ENCODE measurements around the gene DYRK1A.

DYRK1A gene

GRCh38 chr21:37459575-37459974 lies 93.0 kb downstream of the DYRK1A start:
- in situ Hi-C loops (cut with HindIII; ENCODE audit: low pct_ligation_motif_present, low pct_unique_long_range_greater_than_20kb, low sequenced_read_pairs): no loop called here
- DNase-seq: no peak

- in situ Hi-C loops (cut with HindIII; ENCODE audit: low pct_ligation_motif_present, low pct_unique_long_range_greater_than_20kb, low sequenced_read_pairs): no loop called here
These were observed 93.6 kb downstream of the DYRK1A start for GRCh38 chr21:37460196-37460595.

DNA sequence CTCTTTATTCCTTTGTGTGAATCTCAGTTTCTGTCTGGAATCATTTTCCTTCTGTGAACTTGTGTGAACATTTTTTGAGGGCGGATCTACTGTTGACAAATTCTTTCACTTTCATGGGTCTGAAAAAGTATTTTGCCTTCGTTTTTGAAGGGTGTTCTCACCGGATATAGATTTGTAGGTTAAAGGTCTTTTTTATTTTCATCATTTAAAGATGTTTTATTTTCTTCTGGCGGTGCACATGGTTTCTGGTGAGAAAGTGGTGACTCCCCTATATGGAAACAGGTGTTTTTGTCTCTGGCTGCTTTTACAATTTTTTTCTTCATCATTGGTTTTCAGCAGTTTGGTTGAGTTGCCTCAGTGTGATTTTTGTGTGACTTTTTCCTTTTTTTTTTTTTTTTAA lies 94.9 kb downstream of the DYRK1A start:
- in situ Hi-C loops (cut with HindIII; ENCODE audit: low pct_ligation_motif_present, low pct_unique_long_range_greater_than_20kb, low sequenced_read_pairs): no loop called here
- no peak for DNase-seq

More at GRCh38 chr21:37460196-37460595, 93.6 kb downstream of the DYRK1A start:
- peak; percentile 14 for DNase-seq

DNA sequence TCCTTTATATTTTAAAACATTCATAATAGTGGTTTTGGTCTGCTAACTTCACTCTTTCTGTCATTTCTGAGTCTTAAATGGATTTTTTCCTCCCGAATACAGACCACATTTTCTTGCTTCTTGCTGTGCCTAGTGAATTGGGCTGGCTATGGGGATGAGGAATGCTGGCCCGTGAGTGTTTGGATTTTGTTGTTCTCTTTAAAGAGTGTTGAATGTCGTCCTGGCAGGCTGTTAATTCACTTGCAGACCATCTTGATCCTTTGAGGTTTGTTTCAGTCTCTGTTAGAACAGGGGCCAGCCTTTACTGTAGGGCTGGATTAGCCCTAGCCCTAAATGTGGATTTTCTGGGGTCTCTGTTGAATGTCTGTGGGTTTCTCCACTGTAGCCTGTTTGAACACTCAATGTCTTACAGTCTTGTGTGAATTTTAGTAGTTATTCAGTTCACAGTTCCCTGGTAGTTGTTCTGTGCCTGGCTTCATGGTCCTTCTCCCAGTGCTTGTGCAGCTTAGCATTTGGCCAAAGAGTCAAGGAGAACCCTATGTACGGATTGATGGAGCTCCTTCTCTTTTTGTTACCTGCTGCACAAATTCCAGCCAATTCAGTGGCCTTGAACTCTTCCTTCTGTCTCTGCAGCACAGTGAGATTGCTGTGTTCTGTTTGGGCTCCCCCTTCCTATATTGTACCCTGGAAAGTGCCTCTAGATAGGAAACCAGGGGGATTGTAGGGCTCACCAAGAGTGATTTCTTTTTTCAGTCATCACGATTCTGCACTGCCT lies 95.7 kb downstream of the DYRK1A start:
- in situ Hi-C loops (cut with HindIII; ENCODE audit: low pct_ligation_motif_present, low pct_unique_long_range_greater_than_20kb, low sequenced_read_pairs): no loop called here
- DNase-seq: no peak

DNA sequence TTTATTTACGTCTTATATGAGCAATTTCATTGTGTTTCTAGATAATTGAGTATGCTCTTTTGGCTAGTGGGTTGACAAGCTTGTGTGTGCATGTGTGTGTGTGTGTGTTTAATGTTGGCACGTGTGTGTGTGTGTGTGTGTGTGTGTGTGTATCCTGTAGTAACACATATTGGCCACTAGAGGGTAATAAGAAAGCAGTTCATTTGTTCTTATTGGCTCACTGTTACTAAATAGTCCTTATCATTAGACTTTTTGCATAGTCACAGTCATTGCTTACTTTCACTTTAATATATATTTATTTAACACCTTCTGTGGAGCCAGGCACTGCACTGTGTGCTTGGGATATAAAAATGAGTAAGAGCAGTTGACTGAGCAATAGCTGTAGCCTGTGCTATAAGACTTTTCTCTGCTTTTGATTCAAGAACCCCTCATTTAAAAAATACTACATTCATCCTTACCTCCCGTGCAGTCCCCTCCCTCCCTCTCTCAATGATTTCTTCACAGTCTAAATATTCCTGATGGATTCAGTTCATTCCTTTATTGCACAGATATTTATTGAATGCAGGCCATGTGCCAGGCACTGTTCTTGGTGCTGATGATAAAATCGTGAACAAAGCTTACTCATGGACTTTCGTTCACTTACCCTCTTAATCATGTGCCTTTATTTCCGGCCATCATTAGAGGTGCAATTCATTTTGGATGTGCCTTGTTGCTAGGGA lies 96.7 kb downstream of the DYRK1A start:
- in situ Hi-C loops (cut with HindIII; ENCODE audit: low pct_ligation_motif_present, low pct_unique_long_range_greater_than_20kb, low sequenced_read_pairs): no loop called here
- peak; percentile 38 for DNase-seq

DNA sequence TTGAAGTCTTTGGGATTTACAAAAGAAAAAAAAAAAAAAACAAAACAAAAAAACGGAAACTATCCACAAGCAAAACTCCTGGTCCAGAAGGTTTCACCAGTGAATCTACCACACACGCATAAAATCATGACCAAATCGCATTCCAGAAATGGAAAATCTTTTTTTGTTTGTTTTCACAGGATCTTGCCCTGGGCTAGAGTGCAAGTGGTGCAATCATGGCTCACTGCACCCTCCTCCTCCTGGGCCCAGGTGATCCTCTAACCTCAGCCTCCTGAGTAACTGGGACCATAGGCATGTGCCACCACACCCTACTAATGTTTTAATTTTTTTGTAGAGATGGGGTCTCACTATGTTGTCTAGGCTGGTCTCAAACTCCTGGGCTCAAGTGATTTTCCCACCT lies 100.5 kb downstream of the DYRK1A start:
- no peak for DNase-seq
- in situ Hi-C loops (cut with HindIII; ENCODE audit: low pct_ligation_motif_present, low pct_unique_long_range_greater_than_20kb, low sequenced_read_pairs): no loop called here

DNA sequence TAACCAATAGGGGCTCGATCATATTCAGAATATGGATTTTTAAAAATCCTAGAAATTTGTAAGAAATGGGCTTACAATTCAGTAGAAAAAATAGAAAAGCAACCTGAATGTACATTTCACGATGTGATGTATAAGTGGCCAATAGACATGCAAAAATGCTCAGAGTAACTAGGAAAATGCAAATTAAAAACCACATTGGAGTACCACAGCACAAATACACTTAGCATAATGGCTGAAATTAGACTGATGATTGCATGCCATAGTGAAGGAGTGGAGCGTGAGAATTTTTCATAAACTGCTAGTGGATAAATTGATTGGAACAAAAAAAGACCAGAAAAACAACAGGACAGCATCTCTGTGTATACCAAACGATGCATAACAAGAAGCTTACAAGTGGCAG lies 102.3 kb downstream of the DYRK1A start:
- DNase-seq: no peak
- in situ Hi-C loops (cut with HindIII; ENCODE audit: low pct_ligation_motif_present, low pct_unique_long_range_greater_than_20kb, low sequenced_read_pairs): no loop called here

DNA sequence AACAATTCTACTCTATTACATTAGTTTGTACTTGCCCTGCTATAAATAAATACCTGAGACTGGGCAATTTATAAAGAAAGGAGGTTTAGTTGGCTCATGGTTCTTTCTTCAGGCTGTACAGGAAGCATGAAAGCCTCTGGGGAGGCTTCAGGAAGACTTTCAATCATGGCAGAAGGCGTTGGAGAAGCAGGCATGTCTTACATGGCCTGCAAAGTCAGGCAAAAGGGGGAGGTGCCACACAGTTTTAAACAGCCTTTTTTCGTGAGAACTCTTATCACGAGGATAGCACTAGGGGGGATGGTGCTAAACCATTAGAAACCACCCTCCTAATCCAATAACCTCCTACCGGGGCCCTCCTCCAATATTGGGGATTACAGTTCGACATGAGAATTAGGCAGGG lies 102.9 kb downstream of the DYRK1A start:
- in situ Hi-C loops (cut with HindIII; ENCODE audit: low pct_ligation_motif_present, low pct_unique_long_range_greater_than_20kb, low sequenced_read_pairs): no loop called here
- no peak for DNase-seq

DNA sequence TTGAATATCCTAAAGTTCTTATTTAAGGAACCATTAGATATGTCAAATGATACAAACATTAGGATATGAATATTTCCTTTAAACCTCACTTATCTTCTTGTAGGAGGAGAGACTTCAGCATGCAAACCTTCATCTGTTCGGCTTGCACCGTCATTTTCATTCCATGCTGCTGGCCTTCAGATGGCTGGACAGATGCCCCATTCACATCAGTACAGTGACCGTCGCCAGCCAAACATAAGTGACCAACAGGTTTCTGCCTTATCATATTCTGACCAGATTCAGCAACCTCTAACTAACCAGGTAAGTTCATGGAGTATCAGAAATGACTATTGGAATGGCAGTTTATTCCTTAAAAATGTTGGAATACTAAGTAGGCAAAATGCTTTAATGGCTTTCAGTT lies 106.0 kb downstream of the DYRK1A start:
- DNase-seq: no peak
- in situ Hi-C loops (cut with HindIII; ENCODE audit: low pct_ligation_motif_present, low pct_unique_long_range_greater_than_20kb, low sequenced_read_pairs): no loop called here

- DNase-seq: no peak
- in situ Hi-C loops (cut with HindIII; ENCODE audit: low pct_ligation_motif_present, low pct_unique_long_range_greater_than_20kb, low sequenced_read_pairs): no loop called here
These were observed 106.9 kb downstream of the DYRK1A start for GRCh38 chr21:37473491-37473890.

GRCh38 chr21:37474342-37474741 lies 107.8 kb downstream of the DYRK1A start:
- no peak for DNase-seq
- in situ Hi-C loops (cut with HindIII; ENCODE audit: low pct_ligation_motif_present, low pct_unique_long_range_greater_than_20kb, low sequenced_read_pairs): no loop called here

DNA sequence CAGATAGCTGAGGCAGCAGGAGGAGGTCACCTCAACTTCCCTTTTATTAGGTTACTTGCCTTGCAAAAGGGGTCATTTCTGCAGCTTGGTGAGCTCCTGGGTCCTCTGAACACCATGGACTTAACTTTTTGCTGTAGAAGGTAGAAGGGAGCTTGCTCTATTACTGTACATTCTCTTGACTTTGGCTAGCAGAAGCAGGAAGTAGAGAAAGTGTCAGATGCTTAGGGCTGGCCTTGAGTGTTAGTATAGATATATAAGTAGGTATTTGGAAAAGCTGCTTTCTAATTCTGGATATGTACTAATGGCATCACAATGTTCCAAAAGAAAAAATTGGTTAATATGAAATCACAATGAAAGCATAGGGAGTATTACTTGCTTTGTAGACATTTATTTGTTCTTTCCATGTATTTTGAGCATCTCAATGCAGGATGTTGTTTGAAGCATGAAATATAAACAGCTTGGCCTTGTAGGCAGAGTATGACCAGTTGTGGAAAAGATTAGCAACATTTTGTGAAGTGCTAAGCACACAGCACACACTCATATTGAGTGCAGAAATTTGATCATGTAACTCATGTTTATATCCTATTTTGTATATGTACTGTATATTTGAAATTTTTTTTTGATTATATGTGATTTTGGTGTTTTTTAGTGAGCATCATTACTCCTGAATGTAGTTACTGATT lies 108.8 kb downstream of the DYRK1A start:
- in situ Hi-C loops (cut with HindIII; ENCODE audit: low pct_ligation_motif_present, low pct_unique_long_range_greater_than_20kb, low sequenced_read_pairs): no loop called here
- no peak for DNase-seq

DNA sequence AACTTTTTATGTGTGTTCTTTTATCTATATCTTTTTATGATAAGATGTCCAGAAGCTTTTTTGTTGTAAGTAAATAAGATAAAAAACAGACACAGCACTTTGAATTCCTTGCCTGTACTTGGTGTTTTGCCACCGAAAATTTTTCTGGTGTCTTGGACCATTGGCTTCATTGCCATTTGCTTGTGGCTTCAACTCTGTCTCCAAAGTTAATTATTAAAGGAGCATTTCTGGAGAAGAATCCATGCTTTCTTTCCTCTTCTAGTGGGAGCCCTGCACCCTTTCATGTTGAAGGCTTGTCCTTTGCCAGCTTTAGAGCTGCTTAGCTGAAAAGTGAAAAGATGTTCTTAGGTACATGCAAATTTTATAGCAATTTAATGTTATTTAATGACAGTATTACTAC lies 112.2 kb downstream of the DYRK1A start:
- in situ Hi-C loops (cut with HindIII; ENCODE audit: low pct_ligation_motif_present, low pct_unique_long_range_greater_than_20kb, low sequenced_read_pairs): no loop called here
- DNase-seq: peak; percentile 68

GRCh38 chr21:37483776-37484175 lies 117.2 kb downstream of the DYRK1A start:
- no peak for DNase-seq
- in situ Hi-C loops (cut with HindIII; ENCODE audit: low pct_ligation_motif_present, low pct_unique_long_range_greater_than_20kb, low sequenced_read_pairs): no loop called here

GRCh38 chr21:37484535-37485474 lies 118.2 kb downstream of the DYRK1A start:
- in situ Hi-C loops (cut with HindIII; ENCODE audit: low pct_ligation_motif_present, low pct_unique_long_range_greater_than_20kb, low sequenced_read_pairs): no loop called here
- no peak for DNase-seq

- in situ Hi-C loops (cut with HindIII; ENCODE audit: low pct_ligation_motif_present, low pct_unique_long_range_greater_than_20kb, low sequenced_read_pairs): no loop called here
- DNase-seq: no peak
These were observed 123.0 kb downstream of the DYRK1A start for GRCh38 chr21:37489553-37489952.

DNA sequence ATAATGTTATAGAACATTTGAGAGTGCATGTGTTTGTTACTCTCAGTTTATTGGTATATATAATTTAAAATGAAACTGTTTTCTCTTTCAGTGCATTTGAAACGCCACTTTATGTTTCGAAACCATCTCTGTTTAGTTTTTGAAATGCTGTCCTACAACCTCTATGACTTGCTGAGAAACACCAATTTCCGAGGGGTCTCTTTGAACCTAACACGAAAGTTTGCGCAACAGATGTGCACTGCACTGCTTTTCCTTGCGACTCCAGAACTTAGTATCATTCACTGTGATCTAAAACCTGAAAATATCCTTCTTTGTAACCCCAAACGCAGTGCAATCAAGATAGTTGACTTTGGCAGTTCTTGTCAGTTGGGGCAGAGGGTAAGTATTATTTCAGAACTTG lies 123.5 kb downstream of the DYRK1A start:
- DNase-seq: no peak
- in situ Hi-C loops (cut with HindIII; ENCODE audit: low pct_ligation_motif_present, low pct_unique_long_range_greater_than_20kb, low sequenced_read_pairs): no loop called here

GRCh38 chr21:37496972-37497371 lies 130.4 kb downstream of the DYRK1A start:
- in situ Hi-C loops (cut with HindIII; ENCODE audit: low pct_ligation_motif_present, low pct_unique_long_range_greater_than_20kb, low sequenced_read_pairs): no loop called here
- DNase-seq: peak; percentile 30

DNA sequence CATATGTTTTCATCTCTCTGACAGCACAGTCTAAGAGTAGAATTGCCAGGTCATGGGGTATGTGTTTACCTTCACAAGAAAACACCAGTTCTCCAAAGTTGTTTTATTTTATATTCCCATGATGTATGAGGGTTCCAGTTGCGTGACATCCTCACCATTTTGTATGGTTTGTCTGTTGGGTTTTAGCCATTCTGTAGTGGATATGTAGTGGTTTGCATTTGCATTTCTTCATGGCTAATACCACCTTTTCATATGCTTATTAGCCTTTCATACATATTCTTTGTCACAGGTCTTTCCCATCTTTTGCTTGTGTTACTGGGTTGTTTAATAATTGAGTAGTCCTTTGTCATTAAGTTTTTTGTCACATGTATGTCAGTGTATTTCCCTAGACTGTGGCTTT lies 132.1 kb downstream of the DYRK1A start:
- DNase-seq: no peak
- in situ Hi-C loops (cut with HindIII; ENCODE audit: low pct_ligation_motif_present, low pct_unique_long_range_greater_than_20kb, low sequenced_read_pairs): no loop called here

Measured in ACHN (cell line).